AG09309 (cell line): Measurements from ENCODE around the gene UGT1A1.
"Not testable (repeated sequence)": the region's sequence is repeated elsewhere in the genome, so short reads cannot be mapped to it uniquely, and the experiment has no call there.

ENCODE experiments used
- DNase-seq: peaks from one replicate; pipeline ENCODE4 v3.0.0-alpha.2; 2010; ENCODE audit warnings: low read depth
- H3K4me3 ChIP-seq: 2 replicates; pipeline ENCODE4 v1.5.1; 2011; ENCODE audit warnings: mild to moderate bottlenecking, low read depth, low read length, moderate library complexity; ENCODE audit not compliant: control insufficient read depth
- TF ChIP-seq, protein P1 (sequence below): IDR thresholded peaks from 2 replicates; pipeline ENCODE4 v1.5.1; 2011; ENCODE audit warnings: mild to moderate bottlenecking, low read depth, low read length, inconsistent platforms; ENCODE audit not compliant: insufficient read depth, control insufficient read depth; ENCODE audit errors: missing control alignments

Gene UGT1A1

DNA sequence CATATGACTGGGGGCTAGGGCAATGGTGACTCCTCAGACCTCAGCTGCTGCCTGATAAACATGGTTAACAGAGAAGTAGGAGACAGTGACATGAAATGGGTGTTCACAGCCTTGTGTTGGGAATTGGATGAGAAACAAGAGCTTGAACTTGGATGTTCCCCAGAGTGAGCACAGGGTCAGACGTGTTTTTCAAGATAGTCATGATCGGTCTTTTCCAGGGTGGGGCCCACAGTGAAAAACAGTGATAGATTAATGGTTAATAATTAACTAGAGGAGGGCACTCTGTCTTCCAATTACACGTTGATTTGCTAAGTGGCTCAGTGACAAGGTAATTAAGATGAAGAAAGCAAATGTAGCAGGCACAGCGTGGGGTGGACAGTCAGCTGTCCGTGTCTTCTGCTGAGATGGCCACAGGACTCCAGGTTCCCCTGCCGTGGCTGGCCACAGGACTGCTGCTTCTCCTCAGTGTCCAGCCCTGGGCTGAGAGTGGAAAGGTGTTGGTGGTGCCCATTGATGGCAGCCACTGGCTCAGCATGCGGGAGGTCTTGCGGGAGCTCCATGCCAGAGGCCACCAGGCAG lies 31.3 kb upstream of the UGT1A1 start, which contains the start of gene UGT1A3:
Gene UGT1A3, plus strand, starts transcription at position 320 of the 579 bp plus-strand sequence. Its CDS starts 85 bp downstream, at position 405.
- DNase-seq = no peak
- no peak within 1 kb of the TSS for H3K4me3 ChIP-seq
- TF ChIP-seq, protein P1, sequence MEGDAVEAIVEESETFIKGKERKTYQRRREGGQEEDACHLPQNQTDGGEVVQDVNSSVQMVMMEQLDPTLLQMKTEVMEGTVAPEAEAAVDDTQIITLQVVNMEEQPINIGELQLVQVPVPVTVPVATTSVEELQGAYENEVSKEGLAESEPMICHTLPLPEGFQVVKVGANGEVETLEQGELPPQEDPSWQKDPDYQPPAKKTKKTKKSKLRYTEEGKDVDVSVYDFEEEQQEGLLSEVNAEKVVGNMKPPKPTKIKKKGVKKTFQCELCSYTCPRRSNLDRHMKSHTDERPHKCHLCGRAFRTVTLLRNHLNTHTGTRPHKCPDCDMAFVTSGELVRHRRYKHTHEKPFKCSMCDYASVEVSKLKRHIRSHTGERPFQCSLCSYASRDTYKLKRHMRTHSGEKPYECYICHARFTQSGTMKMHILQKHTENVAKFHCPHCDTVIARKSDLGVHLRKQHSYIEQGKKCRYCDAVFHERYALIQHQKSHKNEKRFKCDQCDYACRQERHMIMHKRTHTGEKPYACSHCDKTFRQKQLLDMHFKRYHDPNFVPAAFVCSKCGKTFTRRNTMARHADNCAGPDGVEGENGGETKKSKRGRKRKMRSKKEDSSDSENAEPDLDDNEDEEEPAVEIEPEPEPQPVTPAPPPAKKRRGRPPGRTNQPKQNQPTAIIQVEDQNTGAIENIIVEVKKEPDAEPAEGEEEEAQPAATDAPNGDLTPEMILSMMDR = no peak

DNA sequence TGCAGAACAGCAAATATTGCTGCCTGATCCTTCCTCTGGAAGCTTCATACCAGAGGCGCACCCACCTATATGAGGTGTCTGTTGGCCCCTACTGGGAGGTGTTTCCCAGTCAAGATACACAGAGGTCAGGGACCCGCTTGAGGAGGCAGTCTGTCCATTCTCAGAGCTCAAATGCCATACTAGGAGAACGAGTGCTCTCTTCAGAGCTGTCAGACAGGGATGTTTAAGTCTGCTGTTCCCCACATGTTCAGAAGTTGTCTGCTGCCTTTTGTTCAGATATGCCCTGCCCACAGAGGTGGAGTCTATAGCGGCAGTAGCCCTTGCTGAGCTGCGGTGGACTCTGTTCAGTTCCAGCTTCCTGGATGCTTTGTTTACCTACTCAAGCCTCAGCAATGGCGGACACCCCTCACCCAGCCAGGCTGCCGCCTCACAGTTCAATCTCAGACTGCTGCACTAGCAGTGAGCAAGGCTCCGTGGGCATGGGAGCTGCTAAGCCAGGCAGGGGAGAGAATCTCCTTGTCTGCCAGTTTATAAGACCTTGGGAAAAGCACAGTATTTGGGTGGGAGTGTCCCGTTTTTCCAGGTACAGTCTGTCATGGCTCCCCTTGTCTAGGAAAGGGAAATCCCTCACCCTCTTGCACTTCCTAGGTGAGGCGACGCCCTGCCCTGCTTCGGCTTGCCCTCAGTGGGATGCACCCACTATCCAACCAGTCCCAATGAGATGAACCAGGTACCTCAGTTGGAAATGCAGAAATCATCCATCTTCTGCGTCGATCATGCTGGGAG lies 23.0 kb upstream of the UGT1A1 start:
- H3K4me3 ChIP-seq, DNase-seq: not testable (repeated sequence)

DNA sequence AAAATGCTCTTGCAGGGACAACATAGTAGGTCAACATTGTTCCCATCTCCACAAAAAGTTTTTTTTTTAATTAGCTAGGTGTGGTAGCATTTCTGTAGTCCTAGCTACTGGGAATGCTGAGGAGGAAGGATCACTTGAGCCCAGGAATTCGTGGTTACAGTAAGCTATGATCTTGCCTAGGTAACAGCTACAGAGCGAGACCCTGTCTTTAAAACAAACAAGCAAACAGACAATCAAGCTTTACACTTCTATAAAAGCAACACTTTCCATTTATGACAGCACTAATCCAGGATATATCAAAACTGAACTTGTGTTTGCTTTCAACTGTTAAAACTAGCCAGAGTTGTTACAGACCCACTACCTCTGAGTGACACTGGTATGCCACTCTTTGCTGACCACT lies 19.2 kb upstream of the UGT1A1 start:
- no peak overlapping the region for H3K4me3 ChIP-seq
- TF ChIP-seq, protein P1 = no peak
- no peak for DNase-seq

DNA sequence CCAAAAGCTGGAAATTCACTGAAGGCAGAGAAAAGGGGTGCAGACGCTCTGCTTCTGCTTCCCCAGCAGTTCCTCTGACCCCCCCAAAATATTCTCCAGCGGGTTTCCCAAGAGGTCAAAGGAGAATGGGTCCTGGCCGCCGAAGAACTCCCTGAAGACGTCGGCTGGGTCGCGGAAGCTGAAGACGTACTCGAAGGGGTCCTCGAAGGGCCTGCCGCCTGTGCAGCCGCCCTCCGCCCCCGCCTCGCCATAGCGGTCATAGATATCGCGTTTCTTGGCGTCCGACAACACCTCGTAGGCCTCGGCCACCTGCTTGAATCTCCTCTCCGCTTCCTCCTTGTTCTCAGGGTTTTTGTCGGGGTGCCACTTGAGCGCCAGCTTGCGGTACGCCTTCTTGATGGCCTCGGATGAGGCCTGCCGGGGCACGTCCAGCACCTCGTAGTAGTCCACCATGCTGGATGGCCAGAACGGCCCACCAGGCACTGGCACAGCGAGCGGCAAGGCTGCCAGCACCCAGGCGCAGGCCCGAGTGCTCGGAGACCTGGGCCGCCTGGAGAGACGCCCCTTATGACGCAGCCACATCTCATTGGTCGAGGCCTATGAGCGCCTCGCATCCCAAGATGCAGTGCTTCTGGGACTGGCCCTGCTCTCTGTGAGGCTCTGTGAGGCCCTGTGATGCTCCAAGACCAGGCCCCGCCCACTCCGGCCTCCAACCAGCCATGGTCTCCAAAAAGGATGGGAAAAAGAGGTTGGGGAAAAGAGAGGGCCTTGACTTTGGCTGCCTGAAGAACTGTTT lies 16.4 kb upstream of the UGT1A1 start:
- no peak overlapping the region for H3K4me3 ChIP-seq
- TF ChIP-seq, protein P1 = no peak
- no peak for DNase-seq

DNA sequence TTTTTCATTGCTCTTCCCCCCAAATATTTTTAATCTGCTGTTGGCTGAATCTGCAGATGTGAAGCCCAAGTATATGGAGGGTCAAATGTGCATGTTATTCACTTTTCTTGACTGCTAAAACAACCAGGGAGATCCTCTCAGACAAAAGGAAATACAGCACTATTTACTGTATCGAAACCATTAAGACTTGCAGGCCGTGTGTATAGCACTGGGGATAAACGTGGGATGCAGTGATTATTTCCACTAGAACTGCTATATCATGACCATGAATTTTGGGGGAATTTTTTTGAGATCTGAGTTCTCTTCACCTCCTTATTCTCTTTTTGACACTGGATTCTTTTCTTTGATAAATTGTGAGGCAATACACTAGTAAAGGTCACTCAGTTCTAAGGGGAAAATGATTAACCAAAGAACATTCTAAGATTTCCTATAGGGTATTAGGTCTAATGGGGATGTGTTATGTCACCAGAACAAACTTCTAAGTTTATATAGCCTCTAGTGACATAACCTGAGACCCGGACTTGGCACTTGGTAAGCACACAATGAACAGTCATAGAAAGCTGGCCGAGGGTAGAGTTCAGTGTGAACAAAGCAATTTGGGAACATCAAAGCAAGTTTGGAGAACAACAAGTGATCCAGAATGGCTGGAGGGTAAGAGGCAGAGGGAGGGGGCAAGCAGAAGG lies 14.9 kb upstream of the UGT1A1 start:
- no peak overlapping the region for H3K4me3 ChIP-seq
- TF ChIP-seq, protein P1 = no peak
- no peak for DNase-seq

DNA sequence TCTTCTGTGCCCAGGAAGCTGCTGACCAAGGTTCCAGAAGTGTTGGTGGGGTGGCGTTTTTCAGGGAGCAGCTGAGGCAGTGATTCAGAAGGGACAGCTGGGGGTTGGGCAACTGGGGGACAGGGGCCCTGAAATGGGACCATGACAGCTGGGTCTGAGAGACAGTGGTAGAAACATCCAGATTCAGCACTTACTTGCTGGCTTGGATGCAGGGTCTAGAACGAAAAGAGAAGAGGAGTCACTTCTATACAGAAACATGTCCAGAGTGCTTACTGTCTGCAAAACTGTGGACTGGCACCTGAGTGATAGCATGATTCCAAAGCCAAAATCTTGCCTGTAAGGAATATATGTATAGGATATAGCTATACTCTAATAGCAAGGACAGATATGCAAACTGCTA lies 14.2 kb upstream of the UGT1A1 start:
- not testable (repeated sequence) for H3K4me3 ChIP-seq, DNase-seq

DNA sequence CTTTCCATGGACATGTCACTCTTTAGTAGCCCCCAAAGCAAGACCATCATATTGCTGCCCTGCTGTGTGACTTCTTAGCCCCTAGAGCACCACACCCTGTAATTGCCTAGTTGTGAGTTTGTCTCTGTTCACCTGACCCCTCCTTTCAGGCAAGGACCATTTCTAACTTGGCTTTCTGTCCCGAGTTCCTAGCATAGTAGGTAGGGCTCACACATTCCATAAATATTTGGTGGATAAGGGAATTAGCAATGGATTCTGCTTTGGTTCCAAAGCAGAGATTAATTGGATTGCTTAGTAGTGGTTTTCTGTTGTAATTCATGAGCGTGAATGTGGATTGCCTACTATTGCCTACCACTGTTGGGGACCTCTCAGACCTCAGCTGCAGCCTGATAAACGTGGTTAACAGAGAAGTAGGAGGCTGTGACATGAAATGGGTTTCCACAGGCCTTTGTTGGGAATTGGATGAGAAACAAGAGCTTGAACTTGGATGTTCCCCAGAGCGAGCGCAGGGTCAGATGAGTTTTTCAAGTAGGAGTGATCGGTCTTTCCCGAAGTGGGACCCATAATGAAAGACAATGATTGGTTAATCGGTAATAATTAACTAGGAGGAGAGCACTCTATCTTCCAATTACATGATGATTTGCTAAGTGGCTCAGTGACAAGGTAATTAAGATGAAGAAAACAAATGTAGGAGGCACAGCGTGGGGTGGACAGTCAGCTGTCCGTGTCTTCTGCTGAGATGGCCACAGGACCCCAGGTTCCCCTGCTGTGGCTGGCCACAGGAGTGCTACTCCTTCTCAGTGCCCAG lies 13.4 kb upstream of the UGT1A1 start:
- TF ChIP-seq, protein P1 = no peak
- DNase-seq = no peak
- H3K4me3 ChIP-seq = no peak overlapping the region
